Retinal pigment epithelial cell (primary cell): ENCODE data around the gene MRAP.

ENCODE experiments used
- DNase-seq: peaks from one replicate; pipeline ENCODE4 v3.0.0-alpha.2; 2010; ENCODE audit warnings: low read depth
- H3K4me3 ChIP-seq: 2 replicates; pipeline ENCODE4 v1.5.1; 2011; ENCODE audit warnings: mild to moderate bottlenecking, low read length, control low read depth, moderate library complexity
- CTCF ChIP-seq: conservative IDR thresholded peaks from 2 replicates; pipeline ENCODE4 v1.5.1; 2011; ENCODE audit warnings: low read depth, low read length, control low read depth, inconsistent platforms

Gene MRAP

GRCh38 chr21:32321480-32321879 is 22.8 kb downstream of the MRAP start:
- no peak overlapping the region for H3K4me3 ChIP-seq
- DNase-seq, result no peak
- no peak for TF ChIP-seq CTCF

- no peak for DNase-seq
- no peak for TF ChIP-seq CTCF
Observed at GRCh38 chr21:32322103-32322502, 23.4 kb downstream of the MRAP start.

GRCh38 chr21:32322676-32323075 is 24.0 kb downstream of the MRAP start:
- TF ChIP-seq CTCF, result no peak
- no peak overlapping the region for H3K4me3 ChIP-seq
- no peak for DNase-seq

More at GRCh38 chr21:32322103-32322502, 23.4 kb downstream of the MRAP start:
- H3K4me3 ChIP-seq, result no peak overlapping the region

- no peak for TF ChIP-seq CTCF
- no peak overlapping the region for H3K4me3 ChIP-seq
- DNase-seq, result no peak
Observed at GRCh38 chr21:32325706-32326105, 27.1 kb downstream of the MRAP start.

GRCh38 chr21:32328595-32328994 is 29.9 kb downstream of the MRAP start:
- no peak for TF ChIP-seq CTCF
- no peak overlapping the region for H3K4me3 ChIP-seq
- DNase-seq, result no peak

- no peak overlapping the region for H3K4me3 ChIP-seq
- DNase-seq, result no peak
- TF ChIP-seq CTCF, result no peak
Observed at GRCh38 chr21:32329331-32329730, 30.7 kb downstream of the MRAP start.

GRCh38 chr21:32329776-32330175 is 31.1 kb downstream of the MRAP start:
- DNase-seq, result no peak
- TF ChIP-seq CTCF, result no peak
- no peak overlapping the region for H3K4me3 ChIP-seq
